Measurements from ENCODE around the gene ANKRD40CL.

Gene ANKRD40CL

DNA sequence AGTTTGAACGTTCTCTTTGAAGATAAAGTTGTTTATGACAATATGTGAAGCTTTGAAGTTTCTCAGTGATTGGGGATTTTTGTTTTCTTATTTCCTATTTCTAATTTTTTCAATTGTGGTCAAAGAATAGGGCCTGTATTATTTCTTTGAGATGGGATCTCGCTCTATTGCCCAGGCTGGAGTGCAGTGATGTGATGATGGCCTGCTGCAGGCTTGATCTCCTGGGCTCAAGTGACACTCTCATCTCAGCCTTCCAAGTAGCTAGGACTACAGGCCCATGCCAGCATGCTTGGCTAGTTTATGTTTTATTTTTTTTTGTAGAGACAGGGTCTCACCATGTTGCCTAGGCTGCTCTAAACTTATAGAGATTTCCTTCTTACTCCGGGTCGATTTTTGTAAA is 11.7 kb upstream of the ANKRD40CL start:
- no peak for DNase-seq (ENCODE audit: extremely low read depth, low read depth)
- TF ChIP-seq, protein P1, sequence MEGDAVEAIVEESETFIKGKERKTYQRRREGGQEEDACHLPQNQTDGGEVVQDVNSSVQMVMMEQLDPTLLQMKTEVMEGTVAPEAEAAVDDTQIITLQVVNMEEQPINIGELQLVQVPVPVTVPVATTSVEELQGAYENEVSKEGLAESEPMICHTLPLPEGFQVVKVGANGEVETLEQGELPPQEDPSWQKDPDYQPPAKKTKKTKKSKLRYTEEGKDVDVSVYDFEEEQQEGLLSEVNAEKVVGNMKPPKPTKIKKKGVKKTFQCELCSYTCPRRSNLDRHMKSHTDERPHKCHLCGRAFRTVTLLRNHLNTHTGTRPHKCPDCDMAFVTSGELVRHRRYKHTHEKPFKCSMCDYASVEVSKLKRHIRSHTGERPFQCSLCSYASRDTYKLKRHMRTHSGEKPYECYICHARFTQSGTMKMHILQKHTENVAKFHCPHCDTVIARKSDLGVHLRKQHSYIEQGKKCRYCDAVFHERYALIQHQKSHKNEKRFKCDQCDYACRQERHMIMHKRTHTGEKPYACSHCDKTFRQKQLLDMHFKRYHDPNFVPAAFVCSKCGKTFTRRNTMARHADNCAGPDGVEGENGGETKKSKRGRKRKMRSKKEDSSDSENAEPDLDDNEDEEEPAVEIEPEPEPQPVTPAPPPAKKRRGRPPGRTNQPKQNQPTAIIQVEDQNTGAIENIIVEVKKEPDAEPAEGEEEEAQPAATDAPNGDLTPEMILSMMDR (IDR thresholded peaks at IDR 0.05; ENCODE audit: low read depth, low read length), result no peak

- TF ChIP-seq, protein P1 (IDR thresholded peaks at IDR 0.05; ENCODE audit: low read depth, low read length), result no peak
- no peak for DNase-seq (ENCODE audit: extremely low read depth, low read depth)
Observed at GRCh38 chr17:50778471-50778870, 11.2 kb upstream of the ANKRD40CL start.

DNA sequence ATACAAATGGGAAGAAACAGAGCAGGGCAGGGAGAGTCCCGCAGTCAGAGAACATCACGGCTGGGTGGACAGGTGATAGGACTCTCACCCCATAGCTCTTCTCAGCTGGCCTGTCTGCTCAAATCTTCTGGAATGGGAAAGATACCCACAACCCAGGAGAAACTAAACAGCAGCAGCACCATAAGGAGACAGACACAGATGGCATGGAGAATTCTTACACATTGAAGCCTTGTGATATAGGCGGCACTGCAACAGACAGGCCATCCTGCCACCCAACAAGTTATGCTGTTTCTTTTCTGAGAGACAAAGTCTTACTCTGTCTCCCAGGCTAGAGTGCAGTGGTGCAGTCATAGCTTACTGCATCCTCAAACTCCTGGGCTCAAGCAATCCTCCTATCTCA is 8.6 kb upstream of the ANKRD40CL start:
- TF ChIP-seq, protein P1 (IDR thresholded peaks at IDR 0.05; ENCODE audit: low read depth, low read length), result no peak
- no peak for DNase-seq (ENCODE audit: extremely low read depth, low read depth)

DNA sequence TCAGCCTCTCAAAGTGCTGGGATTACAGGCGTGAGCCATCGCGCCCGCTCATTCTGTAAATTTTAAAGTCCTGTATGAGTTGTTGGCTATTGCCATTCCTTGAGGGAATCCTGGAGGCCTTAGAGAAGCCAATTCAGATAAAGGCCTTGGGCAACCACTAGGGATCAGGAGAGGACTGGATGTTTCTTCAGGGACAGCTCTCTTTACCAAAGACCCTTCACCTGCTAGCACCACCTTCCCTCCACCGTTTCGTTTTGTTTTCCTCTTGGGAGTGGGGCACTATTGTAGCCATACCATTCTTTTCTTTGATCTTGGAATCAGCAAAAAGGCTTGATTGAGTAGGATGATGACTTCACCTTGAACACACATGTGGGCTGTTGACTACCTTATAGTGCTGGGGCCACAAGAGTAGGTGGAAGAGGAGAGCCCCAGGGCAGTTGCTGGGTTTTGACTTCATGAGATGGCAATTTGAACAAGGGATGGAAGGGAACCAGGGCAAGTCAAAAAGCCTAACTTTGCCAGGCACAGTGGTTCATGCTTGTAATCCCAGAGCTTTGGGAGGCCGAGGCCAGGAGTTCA is 7.0 kb upstream of the ANKRD40CL start:
- TF ChIP-seq, protein P1 (IDR thresholded peaks at IDR 0.05; ENCODE audit: low read depth, low read length), result no peak
- no peak for DNase-seq (ENCODE audit: extremely low read depth, low read depth)

DNA sequence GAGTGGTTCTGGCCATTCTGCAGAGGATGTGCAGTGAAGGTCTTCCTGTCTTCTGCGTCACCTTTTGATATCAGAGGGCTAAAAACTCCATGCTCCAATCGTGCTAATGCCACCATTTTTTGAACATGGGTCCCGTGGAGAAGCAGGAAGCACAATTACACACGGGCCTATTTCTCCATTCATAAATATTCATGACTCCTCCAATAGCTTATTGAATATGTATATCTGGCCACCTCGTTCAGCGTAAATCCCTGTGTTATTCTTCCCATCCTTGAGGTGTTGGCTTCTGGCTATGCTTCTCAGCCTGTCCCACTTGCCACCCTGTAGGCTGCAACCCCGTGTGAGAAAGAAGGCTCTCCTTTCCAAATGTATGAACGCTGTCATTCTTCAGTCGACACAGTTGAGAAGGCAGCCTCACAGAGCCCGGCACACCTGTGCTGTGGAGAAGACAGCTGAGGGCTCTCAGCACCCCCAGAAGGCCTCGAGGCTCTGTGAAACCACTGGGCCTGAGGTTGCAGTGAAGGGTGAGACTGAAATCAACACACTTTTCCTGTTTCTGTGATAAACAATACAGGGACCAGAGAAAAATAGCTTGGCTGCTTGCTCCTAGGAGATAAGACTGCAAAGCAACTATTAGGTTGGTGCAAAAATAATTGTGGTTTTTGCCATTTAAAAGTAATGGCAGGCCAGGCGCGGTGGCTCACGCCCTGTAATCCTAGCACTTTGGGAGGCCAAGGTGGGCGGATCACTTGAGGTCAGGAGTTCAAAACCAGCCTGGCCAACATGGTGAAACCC is 4.9 kb upstream of the ANKRD40CL start:
- no peak for DNase-seq (ENCODE audit: extremely low read depth, low read depth)
- TF ChIP-seq, protein P1 (IDR thresholded peaks at IDR 0.05; ENCODE audit: low read depth, low read length), result no peak

GRCh38 chr17:50770346-50770745 is 3.0 kb upstream of the ANKRD40CL start:
- no peak for DNase-seq (ENCODE audit: extremely low read depth, low read depth)
- TF ChIP-seq, protein P1 (IDR thresholded peaks at IDR 0.05; ENCODE audit: low read depth, low read length), result no peak

DNA sequence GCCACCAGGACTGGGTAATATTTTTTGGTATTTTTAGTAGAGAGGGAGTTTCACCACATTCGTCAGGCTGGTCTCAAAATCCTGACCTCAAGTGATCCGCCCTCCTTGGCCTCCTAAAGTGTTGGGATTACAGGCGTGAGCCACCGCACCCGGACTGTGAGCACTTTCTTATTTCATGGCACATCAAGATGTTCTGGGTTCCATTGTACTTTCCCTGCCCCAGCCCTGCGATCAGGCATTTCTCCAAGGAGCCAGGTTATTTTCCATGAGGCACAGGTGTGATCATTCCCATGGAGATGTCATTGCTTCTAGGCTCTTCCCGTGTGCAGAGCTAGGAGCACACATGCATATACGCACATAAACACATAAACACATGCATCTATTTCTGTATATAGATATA is 2.6 kb upstream of the ANKRD40CL start:
- TF ChIP-seq, protein P1 (IDR thresholded peaks at IDR 0.05; ENCODE audit: low read depth, low read length), result no peak
- no peak for DNase-seq (ENCODE audit: extremely low read depth, low read depth)
